ENCODE measurements around the gene SPOCK1. TPM values are rescaled to one million over a fixed set of nuclear protein-coding genes. Genes with fewer than 3 reads are reported as not detected.

Gene SPOCK1
- total RNA-seq, 1 experiment from 2014 or later: 0.27 TPM

- H3K27me3 ChIP-seq (ENCODE audit: insufficient read depth, low read length): peaks cover 34% of the 10 kb centered on the region
- H3K4me2 ChIP-seq (ENCODE audit: low read length): no peak overlapping the region
- ATAC-seq: no peak
- intact Hi-C loops (cut with micrococcal nuclease): loop anchor here (10.0 kb wide), 1 partner anchor 694 kb away; no protein-coding TSS in a partner anchor
- ChIA-PET CTCF (interaction anchor here (1.0 kb wide), 1 partner anchor 178 kb away, joined by 6 read pairs; no protein-coding TSS in a partner anchor), POLR2A (no interaction called here), RAD21 (ENCODE audit: low non-redundant PET in 1 of 2, low total read pairs in 2 of 2, uncharacterized antibody in 2 of 2, unreplicated experiment in 2 of 2) (interaction anchor here in 1 of 2 experiments (1.0 kb wide), 1 partner anchor 178 kb away, joined by 4 read pairs; no protein-coding TSS in a partner anchor)
- TF ChIP-seq ELF1 (IDR thresholded peaks at IDR 0.05; ENCODE audit: borderline replicate concordance, low read depth) (no peak), SP1 (IDR thresholded peaks at IDR 0.05; ENCODE audit: low read depth) (no peak), CEBPB (IDR thresholded peaks at IDR 0.05; ENCODE audit: low read depth) (no peak), FOSL1 (IDR thresholded peaks at IDR 0.05; ENCODE audit: low read depth) (no peak), POLR2A (IDR thresholded peaks at IDR 0.05; ENCODE audit: borderline replicate concordance, extremely low read depth, insufficient read depth, insufficient read length) (no peak), CBX3 (IDR thresholded peaks at IDR 0.05; ENCODE audit: low read depth) (no peak), ZFX (IDR thresholded peaks at IDR 0.05) (no peak), TCF7L2 (IDR thresholded peaks at IDR 0.05; ENCODE audit: borderline replicate concordance, extremely low read depth, insufficient read depth, insufficient read length) (no peak), SRF (IDR thresholded peaks at IDR 0.05; ENCODE audit: low read depth) (no peak), EZH2 (IDR thresholded peaks at IDR 0.05) (no peak), RAD21 (IDR thresholded peaks at IDR 0.05; ENCODE audit: low read depth) (no peak), EGR1 (IDR thresholded peaks at IDR 0.05; ENCODE audit: low read depth) (no peak), EZH2phosphoT487 (IDR thresholded peaks at IDR 0.05; ENCODE audit: borderline replicate concordance) (no peak), YY1 (IDR thresholded peaks at IDR 0.05; ENCODE audit: extremely low read depth, insufficient replicate concordance, low read depth, low read length) (no peak), MAX (IDR thresholded peaks at IDR 0.05) (no peak), ZNF274 (IDR thresholded peaks at IDR 0.05; ENCODE audit: low read depth, low read length) (no peak)
- TF ChIP-seq, protein P1, sequence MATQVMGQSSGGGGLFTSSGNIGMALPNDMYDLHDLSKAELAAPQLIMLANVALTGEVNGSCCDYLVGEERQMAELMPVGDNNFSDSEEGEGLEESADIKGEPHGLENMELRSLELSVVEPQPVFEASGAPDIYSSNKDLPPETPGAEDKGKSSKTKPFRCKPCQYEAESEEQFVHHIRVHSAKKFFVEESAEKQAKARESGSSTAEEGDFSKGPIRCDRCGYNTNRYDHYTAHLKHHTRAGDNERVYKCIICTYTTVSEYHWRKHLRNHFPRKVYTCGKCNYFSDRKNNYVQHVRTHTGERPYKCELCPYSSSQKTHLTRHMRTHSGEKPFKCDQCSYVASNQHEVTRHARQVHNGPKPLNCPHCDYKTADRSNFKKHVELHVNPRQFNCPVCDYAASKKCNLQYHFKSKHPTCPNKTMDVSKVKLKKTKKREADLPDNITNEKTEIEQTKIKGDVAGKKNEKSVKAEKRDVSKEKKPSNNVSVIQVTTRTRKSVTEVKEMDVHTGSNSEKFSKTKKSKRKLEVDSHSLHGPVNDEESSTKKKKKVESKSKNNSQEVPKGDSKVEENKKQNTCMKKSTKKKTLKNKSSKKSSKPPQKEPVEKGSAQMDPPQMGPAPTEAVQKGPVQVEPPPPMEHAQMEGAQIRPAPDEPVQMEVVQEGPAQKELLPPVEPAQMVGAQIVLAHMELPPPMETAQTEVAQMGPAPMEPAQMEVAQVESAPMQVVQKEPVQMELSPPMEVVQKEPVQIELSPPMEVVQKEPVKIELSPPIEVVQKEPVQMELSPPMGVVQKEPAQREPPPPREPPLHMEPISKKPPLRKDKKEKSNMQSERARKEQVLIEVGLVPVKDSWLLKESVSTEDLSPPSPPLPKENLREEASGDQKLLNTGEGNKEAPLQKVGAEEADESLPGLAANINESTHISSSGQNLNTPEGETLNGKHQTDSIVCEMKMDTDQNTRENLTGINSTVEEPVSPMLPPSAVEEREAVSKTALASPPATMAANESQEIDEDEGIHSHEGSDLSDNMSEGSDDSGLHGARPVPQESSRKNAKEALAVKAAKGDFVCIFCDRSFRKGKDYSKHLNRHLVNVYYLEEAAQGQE (IDR thresholded peaks at IDR 0.05; ENCODE audit: low read depth): no peak
- TF ChIP-seq, protein P2, sequence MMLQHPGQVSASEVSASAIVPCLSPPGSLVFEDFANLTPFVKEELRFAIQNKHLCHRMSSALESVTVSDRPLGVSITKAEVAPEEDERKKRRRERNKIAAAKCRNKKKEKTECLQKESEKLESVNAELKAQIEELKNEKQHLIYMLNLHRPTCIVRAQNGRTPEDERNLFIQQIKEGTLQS (IDR thresholded peaks at IDR 0.05): no peak
- no peaks in the 10 kb centered on the region for H3K4me1 ChIP-seq (ENCODE audit: control insufficient read depth in 1 of 2, insufficient read depth in 2 of 2, low read length in 2 of 2)
- H3K36me3 ChIP-seq (ENCODE audit: control insufficient read depth in 1 of 2, insufficient read depth in 2 of 2, low read length in 2 of 2): no peaks in the 10 kb centered on the region
- DNase-seq (ENCODE audit: low read depth, low spot score): no peak
- H3K4me3 ChIP-seq (replicated peaks in 1 of 2; ENCODE audit: low read depth in 1 of 2, low read length in 2 of 2): no peak overlapping the region
- no peak overlapping the region for H3K27ac ChIP-seq (ENCODE audit: low read depth, low read length)
- no peaks in the 10 kb centered on the region for H3K79me2 ChIP-seq (ENCODE audit: insufficient read depth, low read length)
- H2AFZ ChIP-seq (ENCODE audit: low read depth, low read length, poor library complexity, severe bottlenecking): no peak overlapping the region
- H3K9ac ChIP-seq (ENCODE audit: low read length): no peak overlapping the region
- no peaks in the 10 kb centered on the region for H3K9me2 ChIP-seq (ENCODE audit: insufficient read depth)
- no TSS peak for BruUV-seq (replicated peaks)
- no peaks in the 10 kb centered on the region for H3K9me3 ChIP-seq (ENCODE audit: control insufficient read depth in 1 of 2, insufficient read depth in 1 of 2, low read depth in 1 of 2, low read length in 2 of 2)
- no peaks in the 10 kb centered on the region for H4K20me1 ChIP-seq (ENCODE audit: insufficient read depth)
Measured at GRCh38 chr5:137498301-137498735, 808 bp downstream of the SPOCK1 start.

Data from HCT116 (cell line).